DOHH2 (cell line): ENCODE measurements around the gene CPA3.

Source experiments
- EZH2phosphoT487 ChIP-seq: fragments of 200-600 bp; sonication (generic); IDR thresholded peaks from 2 replicates; pipeline ENCODE4 v1.6.1; 2017; ENCODE audit warnings: borderline replicate concordance, mild to moderate bottlenecking, antibody characterized with exemption, low read length, moderate library complexity, mixed read lengths
- TF ChIP-seq, protein P1 (sequence below): fragments of 200-600 bp; sonication (generic); IDR thresholded peaks from one replicate; pipeline ENCODE4 v1.5.1; 2014; ENCODE audit warnings: antibody characterized with exemption, mild to moderate bottlenecking, low read depth, low read length; ENCODE audit not compliant: poor library complexity, severe bottlenecking

- TF ChIP-seq, protein P1, sequence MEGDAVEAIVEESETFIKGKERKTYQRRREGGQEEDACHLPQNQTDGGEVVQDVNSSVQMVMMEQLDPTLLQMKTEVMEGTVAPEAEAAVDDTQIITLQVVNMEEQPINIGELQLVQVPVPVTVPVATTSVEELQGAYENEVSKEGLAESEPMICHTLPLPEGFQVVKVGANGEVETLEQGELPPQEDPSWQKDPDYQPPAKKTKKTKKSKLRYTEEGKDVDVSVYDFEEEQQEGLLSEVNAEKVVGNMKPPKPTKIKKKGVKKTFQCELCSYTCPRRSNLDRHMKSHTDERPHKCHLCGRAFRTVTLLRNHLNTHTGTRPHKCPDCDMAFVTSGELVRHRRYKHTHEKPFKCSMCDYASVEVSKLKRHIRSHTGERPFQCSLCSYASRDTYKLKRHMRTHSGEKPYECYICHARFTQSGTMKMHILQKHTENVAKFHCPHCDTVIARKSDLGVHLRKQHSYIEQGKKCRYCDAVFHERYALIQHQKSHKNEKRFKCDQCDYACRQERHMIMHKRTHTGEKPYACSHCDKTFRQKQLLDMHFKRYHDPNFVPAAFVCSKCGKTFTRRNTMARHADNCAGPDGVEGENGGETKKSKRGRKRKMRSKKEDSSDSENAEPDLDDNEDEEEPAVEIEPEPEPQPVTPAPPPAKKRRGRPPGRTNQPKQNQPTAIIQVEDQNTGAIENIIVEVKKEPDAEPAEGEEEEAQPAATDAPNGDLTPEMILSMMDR: no peak
- no peak for TF ChIP-seq EZH2phosphoT487
Observed at GRCh38 chr3:148863297-148863696, 1.8 kb upstream of the CPA3 start.
